ENCODE data around the gene RBPJ. TPM values are rescaled to one million over a fixed set of nuclear protein-coding genes. Genes with fewer than 3 reads are reported as not detected.

RBPJ gene
- total and polyA plus RNA-seq, 2 of the 8 experiments (the other 6 are each of a cell fraction or from before 2014, with no cell fraction given): 65.5 to 217 TPM

DNA sequence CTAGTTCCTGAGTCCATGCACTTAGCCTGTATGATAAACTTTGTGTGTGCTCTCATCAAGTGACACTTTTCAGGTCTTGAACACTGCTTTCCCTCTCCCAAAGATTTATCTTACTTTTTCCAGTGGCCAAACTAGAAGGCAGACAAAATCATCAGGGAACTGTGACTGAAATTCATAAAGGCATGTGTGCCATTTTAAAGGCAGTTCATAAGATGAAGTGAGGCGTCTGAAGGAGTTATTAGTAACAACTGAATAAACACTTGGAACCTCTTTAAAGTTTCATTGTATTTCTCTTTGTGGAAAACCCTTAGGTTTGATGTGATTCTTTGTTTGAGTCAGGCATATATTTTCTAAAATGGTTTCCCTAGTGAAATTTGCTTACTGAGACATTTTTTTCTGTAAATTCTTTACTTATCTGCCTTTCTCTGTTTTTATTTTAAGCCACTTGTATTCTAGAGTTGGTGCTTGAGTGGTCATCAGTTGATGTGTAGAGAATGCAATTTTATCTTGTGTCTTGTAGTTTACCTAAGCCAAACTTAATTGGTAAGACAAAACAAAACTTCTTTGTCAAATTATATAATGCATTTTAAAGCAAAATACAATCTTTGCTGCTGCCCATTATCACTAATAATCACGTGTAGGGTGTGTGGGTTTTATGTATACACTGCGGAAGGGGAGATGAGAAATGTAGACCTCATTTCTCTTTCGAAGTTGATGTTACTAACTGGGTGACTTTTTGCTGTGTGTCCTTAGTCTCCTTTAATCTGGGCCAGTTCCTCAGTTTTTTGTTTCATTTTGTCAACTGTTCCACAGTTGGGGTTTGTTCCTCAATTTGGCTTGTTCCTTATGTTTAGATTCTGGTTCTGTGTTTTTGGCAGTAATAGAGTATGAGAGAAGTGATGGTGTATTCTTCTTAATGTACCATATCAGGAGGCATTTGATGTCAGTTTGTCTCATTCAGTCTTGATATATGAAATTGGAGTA, 56.8 kb downstream of the RBPJ start (continued):
- no peak for TF ChIP-seq SIRT6 (IDR thresholded peaks at IDR 0.05; ENCODE audit: low read length)
- no peak for TF ChIP-seq RFX5 (IDR thresholded peaks at IDR 0.05; ENCODE audit: borderline replicate concordance, low read depth, low read length)
- TF ChIP-seq NRF1 (IDR thresholded peaks at IDR 0.05; ENCODE audit: low read depth, low read length): no peak
- TF ChIP-seq SP4 (IDR thresholded peaks at IDR 0.05; ENCODE audit: low read length): no peak
- TF ChIP-seq SIN3A (conservative IDR thresholded peaks at IDR 0.05 in 1 of 2, IDR thresholded peaks at IDR 0.05 in 1 of 2; ENCODE audit: low read depth in 1 of 2, low read length in 2 of 2): no peak
- no peak for TF ChIP-seq RBBP5 (IDR thresholded peaks at IDR 0.05; ENCODE audit: borderline replicate concordance, low read depth, low read length)

All from H1 (cell line).